Keratinocyte (primary cell): Measurements from ENCODE around the gene ARNT2. TPM values are rescaled to one million over a fixed set of nuclear protein-coding genes. Genes with fewer than 3 reads are reported as not detected.

ENCODE experiments used
- DNase-seq: peaks from one replicate; pipeline ENCODE4 v3.0.0-alpha.2; 2011; ENCODE audit warnings: low read depth, missing footprints, low spot score
- FAIRE-seq: peaks from 2 replicates; lab custom pipeline; 2011; peaks lifted over from hg19 to GRCh38; lab: Jason Lieb, UNC
- H2AFZ ChIP-seq: 2 replicates; pipeline ENCODE4 v1.6.0; 2012; ENCODE audit warnings: low read length, control low read depth, inconsistent platforms; ENCODE audit not compliant: control insufficient read depth
- H3K27ac ChIP-seq: 2 replicates; pipeline ENCODE4 v1.5.1; 2011; ENCODE audit warnings: low read length; ENCODE audit not compliant: control insufficient read depth, insufficient read depth
- H3K27me3 ChIP-seq: 3 replicates; pipeline ENCODE4 v1.6.0; 2011; ENCODE audit warnings: low read length; ENCODE audit not compliant: control insufficient read depth, insufficient read depth; ENCODE audit errors: extremely low read depth
- H3K36me3 ChIP-seq, 2 experiments: 2 replicates in 1 of 2; 3 replicates in 1 of 2; pipeline ENCODE4 v1.5.1; 2011; ENCODE audit warnings: low read length in 2 of 2, mild to moderate bottlenecking in 1 of 2; ENCODE audit not compliant: control insufficient read depth in 2 of 2, insufficient read depth in 2 of 2; ENCODE audit errors: extremely low read depth in 1 of 2
- H3K4me1 ChIP-seq: 3 replicates; pipeline ENCODE4 v1.5.1; 2011; ENCODE audit warnings: low read length; ENCODE audit not compliant: control insufficient read depth, insufficient read depth; ENCODE audit errors: extremely low read depth
- H3K4me2 ChIP-seq: 3 replicates; pipeline ENCODE4 v1.6.0; 2011; ENCODE audit warnings: low read depth, low read length; ENCODE audit not compliant: control insufficient read depth, insufficient read depth; ENCODE audit errors: extremely low read depth
- H3K4me3 ChIP-seq, 3 experiments: fragments of 200-600 bp in 1 of 3; sonication (generic) in 1 of 3; 2 replicates in 2 of 3; 3 replicates in 1 of 3; pipeline ENCODE4 v1.5.1; 2011 to 2016; ENCODE audit warnings: low read length in 3 of 3, mild to moderate bottlenecking in 3 of 3, control low read depth in 2 of 3, inconsistent platforms in 1 of 3, low read depth in 1 of 3, mixed read lengths in 1 of 3, mixed run types in 1 of 3, moderate library complexity in 1 of 3; ENCODE audit not compliant: control insufficient read depth in 2 of 3, insufficient read depth in 2 of 3; ENCODE audit errors: extremely low read depth in 1 of 3
- H3K79me2 ChIP-seq: 2 replicates; pipeline ENCODE4 v1.6.0; 2012; ENCODE audit warnings: low read length; ENCODE audit not compliant: control insufficient read depth, insufficient read depth
- H3K9ac ChIP-seq: 3 replicates; pipeline ENCODE4 v1.6.0; 2011; ENCODE audit warnings: low read length; ENCODE audit not compliant: control insufficient read depth, insufficient read depth; ENCODE audit errors: extremely low read depth
- H3K9me1 ChIP-seq: 3 replicates; pipeline ENCODE4 v1.6.0; 2011; ENCODE audit warnings: low read length; ENCODE audit not compliant: control insufficient read depth, insufficient read depth; ENCODE audit errors: extremely low read depth
- H3K9me3 ChIP-seq: 2 replicates; pipeline ENCODE4 v1.5.1; 2012; ENCODE audit warnings: low read depth, low read length; ENCODE audit not compliant: control insufficient read depth
- H4K20me1 ChIP-seq: 3 replicates; pipeline ENCODE4 v1.6.0; 2011; ENCODE audit warnings: low read length; ENCODE audit not compliant: control insufficient read depth, insufficient read depth; ENCODE audit errors: extremely low read depth
- CTCF ChIP-seq, 3 experiments: IDR thresholded peaks in 1 of 3; conservative IDR thresholded peaks in 1 of 3; optimal IDR thresholded peaks in 1 of 3; 2 replicates in 2 of 3; 3 replicates in 1 of 3; pipeline versions ENCODE3 to v1.5.1; 2011; ENCODE audit warnings: low read length in 3 of 3, mild to moderate bottlenecking in 3 of 3, moderate library complexity in 2 of 3, control low read depth in 1 of 3, inconsistent platforms in 1 of 3; ENCODE audit not compliant: insufficient read depth in 2 of 3; ENCODE audit errors: extremely low read depth in 1 of 3
- EZH2 ChIP-seq: IDR thresholded peaks from one replicate; pipeline ENCODE4 v1.6.1; 2012; ENCODE audit warnings: inconsistent platforms, mild to moderate bottlenecking, low read length, moderate library complexity
- dilution Hi-C: fragments of 300-500 bp; cut with MboI; formaldehyde crosslinking; loops from one replicate; pipeline ENCODE4 v1.7.0; 2020; ENCODE audit warnings: low sequenced_read_pairs; ENCODE audit not compliant: extremely low pct_ligation_motif_present
- polyA plus RNA-seq, 5 experiments: library from polyadenylated mRNA; depleted of rRNA in 3 of 5; stranded (reverse) in 3 of 5; stranded (forward) in 1 of 5; unstranded in 1 of 5; fragments of >200 nt; gene quantifications; 1 replicate in 1 of 5; 2 replicates in 3 of 5; 3 replicates in 1 of 5; pipeline versions ENCODE4 v1.2.1 to v1.2.3, GENCODE V29; 2011 to 2012; ENCODE audit warnings: missing spikeins in 2 of 5, low read depth in 1 of 5, low replicate concordance in 1 of 5

ARNT2 gene
- polyA plus RNA-seq, 1 donor (not counting 4 experiments of a cell fraction or from before 2014, with no cell fraction given): 0.16 TPM

GRCh38 chr15:80442728-80443403 is 38.7 kb downstream of the ARNT2 start:
- TF ChIP-seq CTCF (optimal IDR thresholded peaks at IDR 0.05 in 1 of 3, IDR thresholded peaks at IDR 0.05 in 1 of 3, conservative IDR thresholded peaks at IDR 0.05 in 1 of 3; ENCODE audit: extremely low read depth in 1 of 3, insufficient read depth in 2 of 3, low read length in 3 of 3) (no peak), EZH2 (no peak)
- FAIRE-seq (no peak), DNase-seq (no peak)
- Histone ChIP-seq H2AFZ (no peak overlapping the region), H3K27me3 (peaks cover 8% of the 10 kb centered on the region), H3K4me1 (no peaks in the 10 kb centered on the region), H3K9ac (no peak overlapping the region), H3K4me3 (no peak overlapping the region), H3K9me3 (no peaks in the 10 kb centered on the region), H3K79me2 (no peaks in the 10 kb centered on the region), H3K9me1 (no peaks in the 10 kb centered on the region), H3K36me3 (no peaks in the 10 kb centered on the region), H3K4me2 (no peak overlapping the region), H4K20me1 (no peaks in the 10 kb centered on the region), H3K27ac (no peak overlapping the region)
- dilution Hi-C loops: no loop called here

GRCh38 chr15:80444680-80445251 is 40.6 kb downstream of the ARNT2 start:
- Histone ChIP-seq H3K4me2 (no peak overlapping the region), H3K79me2 (no peaks in the 10 kb centered on the region), H3K9ac (no peak overlapping the region), H3K9me3 (no peaks in the 10 kb centered on the region), H2AFZ (no peak overlapping the region), H3K4me1 (no peaks in the 10 kb centered on the region), H4K20me1 (no peaks in the 10 kb centered on the region), H3K27me3 (peaks cover 8% of the 10 kb centered on the region), H3K4me3 (no peak overlapping the region), H3K9me1 (no peaks in the 10 kb centered on the region), H3K27ac (no peak overlapping the region), H3K36me3 (no peaks in the 10 kb centered on the region)
- FAIRE-seq (no peak), DNase-seq (no peak)
- TF ChIP-seq CTCF (optimal IDR thresholded peaks at IDR 0.05 in 1 of 3, IDR thresholded peaks at IDR 0.05 in 1 of 3, conservative IDR thresholded peaks at IDR 0.05 in 1 of 3; ENCODE audit: extremely low read depth in 1 of 3, insufficient read depth in 2 of 3, low read length in 3 of 3) (no peak), EZH2 (no peak)
- dilution Hi-C loops: no loop called here
